Measurements from ENCODE around the gene LRRTM3. TPM values are rescaled to one million over a fixed set of nuclear protein-coding genes. Genes with fewer than 3 reads are reported as not detected.

The LRRTM3 gene
- polyA plus RNA-seq, 1 experiment, result not detected

GRCh38 chr10:67077376-67077775, 151.5 kb downstream of the LRRTM3 start:
- Histone ChIP-seq H3K4me3 (ENCODE audit: low read depth, low read length) (no peak overlapping the region), H3K27me3 (ENCODE audit: control insufficient read depth, insufficient read depth, low read length) (no peaks in the 10 kb centered on the region), H3K36me3 (ENCODE audit: control insufficient read depth, insufficient read depth, low read length) (no peaks in the 10 kb centered on the region)
- POLR2A ChIA-PET, result no interaction called here
- DNase-seq (ENCODE audit: low read depth), result no peak
- CTCF ChIA-PET, result no interaction called here
- TF ChIP-seq, protein P1, sequence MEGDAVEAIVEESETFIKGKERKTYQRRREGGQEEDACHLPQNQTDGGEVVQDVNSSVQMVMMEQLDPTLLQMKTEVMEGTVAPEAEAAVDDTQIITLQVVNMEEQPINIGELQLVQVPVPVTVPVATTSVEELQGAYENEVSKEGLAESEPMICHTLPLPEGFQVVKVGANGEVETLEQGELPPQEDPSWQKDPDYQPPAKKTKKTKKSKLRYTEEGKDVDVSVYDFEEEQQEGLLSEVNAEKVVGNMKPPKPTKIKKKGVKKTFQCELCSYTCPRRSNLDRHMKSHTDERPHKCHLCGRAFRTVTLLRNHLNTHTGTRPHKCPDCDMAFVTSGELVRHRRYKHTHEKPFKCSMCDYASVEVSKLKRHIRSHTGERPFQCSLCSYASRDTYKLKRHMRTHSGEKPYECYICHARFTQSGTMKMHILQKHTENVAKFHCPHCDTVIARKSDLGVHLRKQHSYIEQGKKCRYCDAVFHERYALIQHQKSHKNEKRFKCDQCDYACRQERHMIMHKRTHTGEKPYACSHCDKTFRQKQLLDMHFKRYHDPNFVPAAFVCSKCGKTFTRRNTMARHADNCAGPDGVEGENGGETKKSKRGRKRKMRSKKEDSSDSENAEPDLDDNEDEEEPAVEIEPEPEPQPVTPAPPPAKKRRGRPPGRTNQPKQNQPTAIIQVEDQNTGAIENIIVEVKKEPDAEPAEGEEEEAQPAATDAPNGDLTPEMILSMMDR (IDR thresholded peaks at IDR 0.05; ENCODE audit: insufficient read depth, low read depth, low read length), result no peak

- no peak overlapping the region for H3K4me3 ChIP-seq (ENCODE audit: low read depth, low read length)
- TF ChIP-seq, protein P1 (IDR thresholded peaks at IDR 0.05; ENCODE audit: insufficient read depth, low read depth, low read length), result no peak
- ChIA-PET POLR2A (no interaction called here), CTCF (no interaction called here)
- no peaks in the 10 kb centered on the region for H3K27me3 ChIP-seq (ENCODE audit: control insufficient read depth, insufficient read depth, low read length)
- no peak for DNase-seq (ENCODE audit: low read depth)
- no peaks in the 10 kb centered on the region for H3K36me3 ChIP-seq (ENCODE audit: control insufficient read depth, insufficient read depth, low read length)
These were observed 153.3 kb downstream of the LRRTM3 start for GRCh38 chr10:67079126-67079525.

GRCh38 chr10:67086327-67087134, 160.7 kb downstream of the LRRTM3 start:
- DNase-seq (ENCODE audit: low read depth), result no peak
- H3K4me3 ChIP-seq (ENCODE audit: low read depth, low read length), result no peak overlapping the region
- TF ChIP-seq, protein P1 (IDR thresholded peaks at IDR 0.05; ENCODE audit: insufficient read depth, low read depth, low read length), result no peak
- H3K36me3 ChIP-seq (ENCODE audit: control insufficient read depth, insufficient read depth, low read length), result no peaks in the 10 kb centered on the region
- no peaks in the 10 kb centered on the region for H3K27me3 ChIP-seq (ENCODE audit: control insufficient read depth, insufficient read depth, low read length)
- ChIA-PET CTCF (no interaction called here), POLR2A (no interaction called here)

DNA sequence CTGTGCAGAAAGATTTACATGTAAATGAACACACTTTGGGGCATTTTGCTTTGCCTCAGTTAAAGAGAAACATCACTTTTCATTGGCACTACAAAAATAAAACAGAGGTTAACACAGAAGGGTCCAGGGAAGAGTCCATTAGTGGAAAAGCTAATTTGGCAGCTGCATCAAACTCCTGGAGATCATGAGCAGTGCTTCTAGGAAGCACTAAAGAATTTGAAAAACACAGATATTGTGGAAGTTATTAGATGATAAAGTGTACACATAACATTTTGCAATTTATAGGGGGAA, 161.2 kb downstream of the LRRTM3 start:
- CTCF ChIA-PET, result no interaction called here
- H3K36me3 ChIP-seq (ENCODE audit: control insufficient read depth, insufficient read depth, low read length), result no peaks in the 10 kb centered on the region
- TF ChIP-seq, protein P1 (IDR thresholded peaks at IDR 0.05; ENCODE audit: insufficient read depth, low read depth, low read length), result no peak
- H3K27me3 ChIP-seq (ENCODE audit: control insufficient read depth, insufficient read depth, low read length), result no peaks in the 10 kb centered on the region
- POLR2A ChIA-PET, result no interaction called here
- H3K4me3 ChIP-seq (ENCODE audit: low read depth, low read length), result no peak overlapping the region
- DNase-seq (ENCODE audit: low read depth), result no peak

DNA sequence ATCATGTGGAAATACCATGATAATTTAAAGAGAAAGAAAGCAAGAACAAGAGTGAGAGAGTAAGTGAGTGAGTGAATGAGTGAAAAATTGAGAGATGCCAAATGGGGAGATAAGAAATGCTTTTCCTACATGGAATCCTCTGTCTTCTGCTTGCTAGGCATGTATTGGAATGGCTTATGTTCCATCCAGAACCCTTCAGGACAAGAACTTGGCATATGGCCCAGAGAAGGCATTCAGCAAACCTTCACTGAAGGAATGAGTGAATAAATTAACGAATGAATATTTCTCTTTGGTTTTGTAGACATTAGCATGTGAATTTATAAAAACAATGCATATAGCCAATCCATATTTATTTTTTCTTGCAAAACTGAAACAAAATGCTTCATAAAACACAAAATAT, 162.2 kb downstream of the LRRTM3 start:
- TF ChIP-seq, protein P1 (IDR thresholded peaks at IDR 0.05; ENCODE audit: insufficient read depth, low read depth, low read length), result no peak
- Histone ChIP-seq H3K4me3 (ENCODE audit: low read depth, low read length) (no peak overlapping the region), H3K36me3 (ENCODE audit: control insufficient read depth, insufficient read depth, low read length) (no peaks in the 10 kb centered on the region), H3K27me3 (ENCODE audit: control insufficient read depth, insufficient read depth, low read length) (no peaks in the 10 kb centered on the region)
- DNase-seq (ENCODE audit: low read depth), result no peak
- ChIA-PET CTCF (no interaction called here), POLR2A (no interaction called here)

All from BJ (cell line).